HCT116 (cell line): ENCODE data around the gene KBTBD13.

Source experiments
- CBX3 ChIP-seq: IDR thresholded peaks from 2 replicates; pipeline ENCODE4 v1.6.1; 2012; ENCODE audit warnings: low read depth
- CTCF ChIP-seq, 3 experiments: fragments of 200-600 bp in 1 of 3; sonication (generic) in 1 of 3; IDR thresholded peaks in 2 of 3; conservative IDR thresholded peaks in 1 of 3; 2 replicates each; pipeline ENCODE4 v1.5.1; 2012 to 2017; ENCODE audit warnings: low read depth in 2 of 3, low read length in 2 of 3, antibody characterized with exemption in 1 of 3, borderline replicate concordance in 1 of 3, control low read depth in 1 of 3, mild to moderate bottlenecking in 1 of 3, mixed read lengths in 1 of 3, mixed run types in 1 of 3, moderate library complexity in 1 of 3; ENCODE audit not compliant: insufficient read depth in 1 of 3
- EGR1 ChIP-seq: IDR thresholded peaks from 2 replicates; pipeline ENCODE4 v1.6.1; 2012; ENCODE audit warnings: low read depth
- POLR2A ChIP-seq: IDR thresholded peaks from 2 replicates; pipeline ENCODE4 v1.7.0; 2011; ENCODE audit warnings: borderline replicate concordance; ENCODE audit not compliant: insufficient read depth, insufficient read length; ENCODE audit errors: extremely low read depth
- RAD21 ChIP-seq: IDR thresholded peaks from 2 replicates; pipeline ENCODE4 v1.6.1; 2012; ENCODE audit warnings: low read depth, mild to moderate bottlenecking
- SIN3A ChIP-seq: IDR thresholded peaks from 2 replicates; pipeline ENCODE4 v1.6.1; 2012; ENCODE audit warnings: low read depth
- SP1 ChIP-seq: IDR thresholded peaks from 2 replicates; pipeline ENCODE4 v1.6.1; 2012; ENCODE audit warnings: low read depth
- SRF ChIP-seq: IDR thresholded peaks from 2 replicates; pipeline ENCODE4 v1.6.1; 2012; ENCODE audit warnings: low read depth
- TCF7L2 ChIP-seq: IDR thresholded peaks from 2 replicates; pipeline ENCODE4 v1.7.0; 2011; ENCODE audit warnings: borderline replicate concordance, inconsistent platforms; ENCODE audit not compliant: insufficient read depth, insufficient read length; ENCODE audit errors: extremely low read depth
- YY1 ChIP-seq: IDR thresholded peaks from 2 replicates; pipeline ENCODE4 v1.6.1; 2011; ENCODE audit warnings: low read length, low read depth, moderate library complexity, mild to moderate bottlenecking; ENCODE audit not compliant: insufficient replicate concordance; ENCODE audit errors: extremely low read depth
- TF ChIP-seq, protein P1 (sequence below): IDR thresholded peaks from 2 replicates; pipeline ENCODE4 v1.6.1; 2012; ENCODE audit warnings: low read depth

DNA sequence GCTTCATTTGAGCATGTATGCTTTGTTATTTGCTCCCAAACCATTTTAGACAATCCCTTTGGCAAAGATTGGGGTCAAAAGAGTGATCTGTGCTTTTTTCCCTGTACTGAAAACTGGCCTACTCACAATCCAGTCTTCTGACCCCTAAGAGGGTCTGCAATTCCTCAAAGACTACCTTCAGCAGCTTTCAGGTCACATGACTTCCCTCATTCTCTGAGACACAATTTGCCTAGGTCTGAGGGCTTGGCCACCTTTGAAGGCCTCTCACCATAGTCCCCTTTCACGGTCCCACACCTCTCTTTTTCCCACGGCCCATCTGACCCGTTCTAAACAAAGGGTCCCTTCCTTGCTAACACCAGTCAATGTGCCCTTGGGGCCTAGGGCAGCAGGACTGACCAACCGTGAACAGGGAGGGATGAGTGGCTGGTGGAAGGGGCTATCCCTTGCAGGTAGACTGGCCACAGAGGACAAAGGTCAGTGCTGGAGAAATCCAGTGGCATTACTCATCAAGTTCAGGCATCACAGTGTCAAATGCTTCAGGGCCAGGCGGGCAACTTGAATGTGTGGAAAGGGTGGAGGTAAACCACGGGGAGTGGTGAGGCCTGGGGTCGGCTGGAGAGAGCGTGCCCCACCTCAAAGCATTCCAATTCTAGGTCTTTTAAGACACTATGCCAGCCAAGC is 19.5 kb upstream of the KBTBD13 start:
- TF ChIP-seq TCF7L2 (no peak), YY1 (no peak), POLR2A (no peak), EGR1 (no peak), CTCF (IDR thresholded peaks at IDR 0.05 in 2 of 3, conservative IDR thresholded peaks at IDR 0.05 in 1 of 3; ENCODE audit: borderline replicate concordance in 1 of 3, insufficient read depth in 1 of 3, low read depth in 2 of 3, low read length in 2 of 3) (no peak), SIN3A (no peak), CBX3 (no peak), SP1 (no peak; the same call in 1 of the 2 replicates), SRF (no peak), RAD21 (no peak)
- TF ChIP-seq, protein P1, sequence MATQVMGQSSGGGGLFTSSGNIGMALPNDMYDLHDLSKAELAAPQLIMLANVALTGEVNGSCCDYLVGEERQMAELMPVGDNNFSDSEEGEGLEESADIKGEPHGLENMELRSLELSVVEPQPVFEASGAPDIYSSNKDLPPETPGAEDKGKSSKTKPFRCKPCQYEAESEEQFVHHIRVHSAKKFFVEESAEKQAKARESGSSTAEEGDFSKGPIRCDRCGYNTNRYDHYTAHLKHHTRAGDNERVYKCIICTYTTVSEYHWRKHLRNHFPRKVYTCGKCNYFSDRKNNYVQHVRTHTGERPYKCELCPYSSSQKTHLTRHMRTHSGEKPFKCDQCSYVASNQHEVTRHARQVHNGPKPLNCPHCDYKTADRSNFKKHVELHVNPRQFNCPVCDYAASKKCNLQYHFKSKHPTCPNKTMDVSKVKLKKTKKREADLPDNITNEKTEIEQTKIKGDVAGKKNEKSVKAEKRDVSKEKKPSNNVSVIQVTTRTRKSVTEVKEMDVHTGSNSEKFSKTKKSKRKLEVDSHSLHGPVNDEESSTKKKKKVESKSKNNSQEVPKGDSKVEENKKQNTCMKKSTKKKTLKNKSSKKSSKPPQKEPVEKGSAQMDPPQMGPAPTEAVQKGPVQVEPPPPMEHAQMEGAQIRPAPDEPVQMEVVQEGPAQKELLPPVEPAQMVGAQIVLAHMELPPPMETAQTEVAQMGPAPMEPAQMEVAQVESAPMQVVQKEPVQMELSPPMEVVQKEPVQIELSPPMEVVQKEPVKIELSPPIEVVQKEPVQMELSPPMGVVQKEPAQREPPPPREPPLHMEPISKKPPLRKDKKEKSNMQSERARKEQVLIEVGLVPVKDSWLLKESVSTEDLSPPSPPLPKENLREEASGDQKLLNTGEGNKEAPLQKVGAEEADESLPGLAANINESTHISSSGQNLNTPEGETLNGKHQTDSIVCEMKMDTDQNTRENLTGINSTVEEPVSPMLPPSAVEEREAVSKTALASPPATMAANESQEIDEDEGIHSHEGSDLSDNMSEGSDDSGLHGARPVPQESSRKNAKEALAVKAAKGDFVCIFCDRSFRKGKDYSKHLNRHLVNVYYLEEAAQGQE, result no peak
